Stimulated activated CD8-positive, alpha-beta memory T cell treated with anti-CD3 and anti-CD28 coated beads, Interleukin-2, amount 100 ng/mL, for 1 hour (primary cell): Measurements from ENCODE around the gene CYB5D1.
A peak's percentile ranks its signal among the peaks of the same experiment; 100 is the strongest.

Experiments used
- DNase-seq, 2 donors: peaks; one replicate each; pipeline ENCODE4 v3.0.0-alpha.2; 2020; ENCODE audit warnings: low read depth in 2 of 2

CYB5D1 gene

GRCh38 chr17:7833795-7834541, 23.8 kb upstream of the CYB5D1 start, which contains the start of gene KDM6B:
KDM6B (plus strand) TSS chr17:7834217; CDS start chr17:7845555, 11,338 bp downstream.
- DNase-seq = peak; percentile 76 to 79

GRCh38 chr17:7834542-7834956, 23.3 kb upstream of the CYB5D1 start:
- DNase-seq = no peak

GRCh38 chr17:7834957-7835813, 22.6 kb upstream of the CYB5D1 start:
- peak; percentile 68 to 75 for DNase-seq

- DNase-seq = no peak
Measured at GRCh38 chr17:7835814-7836595, 21.8 kb upstream of the CYB5D1 start.

- DNase-seq = no peak
Measured at GRCh38 chr17:7836596-7837407, 21.0 kb upstream of the CYB5D1 start.

- DNase-seq = no peak
Measured at GRCh38 chr17:7837408-7838088, 20.3 kb upstream of the CYB5D1 start.

- DNase-seq = no peak
Measured at GRCh38 chr17:7838090-7839075, 19.4 kb upstream of the CYB5D1 start.

- DNase-seq = no peak
Measured at GRCh38 chr17:7839190-7839875, 18.5 kb upstream of the CYB5D1 start.

- DNase-seq = no peak
Measured at GRCh38 chr17:7839876-7840261, 17.9 kb upstream of the CYB5D1 start.

GRCh38 chr17:7840441-7840840, 17.4 kb upstream of the CYB5D1 start:
- no peak for DNase-seq

- no peak for DNase-seq
Measured at GRCh38 chr17:7840875-7841274, 16.9 kb upstream of the CYB5D1 start.

GRCh38 chr17:7841396-7841914, 16.3 kb upstream of the CYB5D1 start:
- peak; percentile 89 to 91 for DNase-seq

GRCh38 chr17:7841915-7842379, 15.9 kb upstream of the CYB5D1 start:
- DNase-seq = peak; percentile 72 to 75

- DNase-seq = peak; percentile 84 to 95
Measured at GRCh38 chr17:7842380-7843256, 15.2 kb upstream of the CYB5D1 start.

GRCh38 chr17:7843257-7843535, 14.6 kb upstream of the CYB5D1 start:
- no peak for DNase-seq

GRCh38 chr17:7843536-7844291, 14.1 kb upstream of the CYB5D1 start:
- DNase-seq = peak; percentile 85 to 87
